Measurements from ENCODE around the gene THOC1.

THOC1 gene

DNA sequence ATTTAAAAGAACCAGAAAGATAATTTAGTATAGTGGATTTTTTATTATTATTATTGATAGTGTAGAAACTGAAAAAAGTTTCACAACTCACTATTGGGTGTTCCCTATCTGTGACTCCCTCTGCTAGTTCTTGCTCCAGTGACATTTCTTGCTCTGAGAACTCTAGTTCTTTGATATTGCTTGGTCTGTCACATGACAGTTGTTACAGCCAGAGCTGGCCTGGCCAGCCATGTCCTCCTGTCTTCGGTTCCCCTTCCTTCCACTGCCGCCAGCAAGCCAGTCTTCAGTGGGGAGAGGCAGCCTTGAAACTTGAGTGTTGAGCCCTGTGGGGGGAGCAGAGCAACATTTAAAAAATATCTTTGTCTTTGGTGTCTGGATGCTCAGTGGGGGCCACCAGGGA, 7.6 kb upstream of the THOC1 start:
- Histone ChIP-seq H3K4me3 (ENCODE audit: low read length in 2 of 2) (no peak overlapping the region), H3K36me3 (ENCODE audit: control insufficient read depth in 2 of 2, insufficient read depth in 2 of 2, low read length in 2 of 2) (no peaks in the 10 kb centered on the region), H3K9me3 (ENCODE audit: control insufficient read depth in 2 of 2, low read length in 2 of 2) (peaks cover 0 to 5% of the 10 kb centered on the region in 2 donors), H3K27me3 (ENCODE audit: control insufficient read depth in 1 of 2, insufficient read depth in 2 of 2, low read length in 2 of 2) (peaks cover 0 to 2% of the 10 kb centered on the region in 2 donors), H3K27ac (ENCODE audit: low read length) (no peak overlapping the region), H3K4me1 (ENCODE audit: control insufficient read depth, insufficient read depth, low read length) (no peaks in the 10 kb centered on the region), H3K9ac (ENCODE audit: low read length in 2 of 2) (no peak overlapping the region)

DNA sequence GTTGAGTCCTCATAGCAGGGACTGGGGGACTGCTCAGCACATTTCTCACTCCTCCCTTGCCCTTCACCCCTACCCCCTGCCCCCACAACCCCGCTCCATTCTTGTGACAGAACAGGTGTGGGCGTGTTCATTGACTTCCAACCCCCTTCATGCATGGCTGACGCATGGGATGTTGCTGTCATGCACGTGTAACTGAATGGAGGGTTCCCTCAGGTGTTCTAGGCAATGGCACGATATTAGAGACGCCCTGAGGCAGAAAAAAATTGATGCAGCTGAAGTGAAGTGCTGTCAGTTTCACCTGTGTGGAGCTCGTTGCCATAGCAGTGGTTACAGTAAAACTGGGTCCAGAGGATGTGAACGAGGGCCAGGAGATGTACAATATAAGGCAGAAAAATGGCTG, 6.5 kb upstream of the THOC1 start:
- H3K9ac ChIP-seq (ENCODE audit: low read length in 2 of 2) = no peak overlapping the region
- H3K4me3 ChIP-seq (ENCODE audit: low read length in 2 of 2) = no peak overlapping the region
- peaks cover 0 to 2% of the 10 kb centered on the region in 2 donors for H3K27me3 ChIP-seq (ENCODE audit: control insufficient read depth in 1 of 2, insufficient read depth in 2 of 2, low read length in 2 of 2)
- H3K4me1 ChIP-seq (ENCODE audit: control insufficient read depth, insufficient read depth, low read length) = no peaks in the 10 kb centered on the region
- H3K36me3 ChIP-seq (ENCODE audit: control insufficient read depth in 2 of 2, insufficient read depth in 2 of 2, low read length in 2 of 2) = no peaks in the 10 kb centered on the region
- H3K9me3 ChIP-seq (ENCODE audit: control insufficient read depth in 2 of 2, low read length in 2 of 2) = peaks cover 0 to 5% of the 10 kb centered on the region in 2 donors
- H3K27ac ChIP-seq (ENCODE audit: low read length) = no peak overlapping the region

DNA sequence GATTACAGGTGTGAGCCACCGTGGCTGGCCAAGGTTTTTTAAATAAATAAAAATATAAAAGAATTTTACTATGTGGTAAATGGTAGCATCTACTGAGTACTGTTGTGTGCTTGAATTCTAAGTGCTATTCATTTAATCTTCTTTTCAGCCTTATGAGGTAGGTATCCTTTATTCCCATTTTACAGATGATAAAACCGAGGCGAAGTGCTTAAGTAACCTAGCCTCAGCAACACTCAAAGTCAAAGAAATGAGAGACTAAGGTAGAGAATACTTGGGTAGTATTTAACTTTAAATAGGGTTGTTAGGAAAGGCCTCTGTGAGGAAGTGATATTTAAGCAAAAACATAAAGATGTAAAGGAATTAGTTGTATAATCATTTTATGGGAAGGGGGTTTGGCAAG, 5.7 kb upstream of the THOC1 start:
- no peak overlapping the region for H3K4me3 ChIP-seq (ENCODE audit: low read length in 2 of 2)
- peaks cover 0 to under 1% of the 10 kb centered on the region in 2 donors for H3K9me3 ChIP-seq (ENCODE audit: control insufficient read depth in 2 of 2, low read length in 2 of 2)
- H3K9ac ChIP-seq (ENCODE audit: low read length in 2 of 2) = no peak overlapping the region
- peaks cover 6% of the 10 kb centered on the region for H3K4me1 ChIP-seq (ENCODE audit: control insufficient read depth, insufficient read depth, low read length)
- no peak overlapping the region for H3K27ac ChIP-seq (ENCODE audit: low read length)
- H3K27me3 ChIP-seq (ENCODE audit: control insufficient read depth in 1 of 2, insufficient read depth in 2 of 2, low read length in 2 of 2) = no peaks in the 10 kb centered on the region
- no peaks in the 10 kb centered on the region for H3K36me3 ChIP-seq (ENCODE audit: control insufficient read depth in 2 of 2, insufficient read depth in 2 of 2, low read length in 2 of 2)

DNA sequence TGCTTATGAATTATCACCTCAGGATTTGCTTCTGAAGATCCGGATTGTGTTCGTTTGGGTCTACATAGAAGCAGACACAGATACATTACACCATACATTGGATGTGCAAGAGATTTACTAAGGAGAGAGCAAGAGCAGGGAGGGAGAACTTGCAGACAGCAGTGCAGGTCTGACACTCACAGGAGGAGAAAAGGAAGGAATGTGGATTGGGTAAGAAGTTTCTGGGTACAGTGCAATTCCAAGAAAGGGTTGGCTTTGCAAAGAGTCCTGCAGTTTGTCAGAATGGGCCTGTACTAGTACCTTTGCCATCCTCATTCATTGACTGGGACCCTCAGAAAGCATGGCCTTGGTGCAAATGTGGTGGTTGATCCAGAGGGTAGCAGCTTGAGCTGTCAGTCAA, 4.8 kb upstream of the THOC1 start:
- Histone ChIP-seq H3K4me1 (ENCODE audit: control insufficient read depth, insufficient read depth, low read length) (peaks cover 7% of the 10 kb centered on the region), H3K27me3 (ENCODE audit: control insufficient read depth in 1 of 2, insufficient read depth in 2 of 2, low read length in 2 of 2) (no peaks in the 10 kb centered on the region), H3K9ac (ENCODE audit: low read length in 2 of 2) (no peak overlapping the region), H3K27ac (ENCODE audit: low read length) (no peak overlapping the region), H3K36me3 (ENCODE audit: control insufficient read depth in 2 of 2, insufficient read depth in 2 of 2, low read length in 2 of 2) (no peaks in the 10 kb centered on the region), H3K9me3 (ENCODE audit: control insufficient read depth in 2 of 2, low read length in 2 of 2) (no peaks in the 10 kb centered on the region), H3K4me3 (ENCODE audit: low read length in 2 of 2) (no peak overlapping the region)

DNA sequence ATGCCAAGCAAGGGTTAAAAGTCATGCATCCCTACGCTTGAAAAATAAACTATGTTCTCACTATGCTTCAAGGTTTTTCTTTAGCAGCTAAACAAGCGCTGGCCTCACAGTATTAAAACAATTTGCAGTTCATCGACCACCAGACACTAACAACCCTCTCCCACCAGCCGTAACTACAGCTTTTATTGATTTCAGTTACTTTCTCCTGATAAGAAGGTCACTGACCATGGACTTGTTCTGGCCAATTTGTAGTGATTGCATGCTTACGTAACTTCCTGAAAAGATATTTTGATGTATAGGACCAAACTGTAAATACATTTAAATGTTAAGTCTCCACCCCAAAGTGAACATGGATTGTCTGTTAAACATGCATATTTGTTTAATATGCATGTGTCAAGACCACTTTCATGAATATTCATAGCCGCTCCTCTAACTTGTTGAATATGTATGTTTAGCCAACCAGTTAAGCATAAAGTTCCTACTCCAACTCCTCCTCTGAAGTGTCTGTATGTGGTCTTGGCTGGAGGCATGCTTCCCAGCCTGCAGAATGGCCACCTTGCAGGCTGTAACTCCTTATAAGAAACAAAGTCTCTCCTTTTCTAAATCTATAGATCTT, 1.7 kb upstream of the THOC1 start:
- Histone ChIP-seq H3K36me3 (ENCODE audit: control insufficient read depth in 2 of 2, insufficient read depth in 2 of 2, low read length in 2 of 2) (peaks cover 0 to 3% of the 10 kb centered on the region in 2 donors), H3K27me3 (ENCODE audit: control insufficient read depth in 1 of 2, insufficient read depth in 2 of 2, low read length in 2 of 2) (no peaks in the 10 kb centered on the region), H3K9me3 (ENCODE audit: control insufficient read depth in 2 of 2, low read length in 2 of 2) (no peaks in the 10 kb centered on the region), H3K27ac (ENCODE audit: low read length) (no peak overlapping the region), H3K9ac (ENCODE audit: low read length in 2 of 2) (no peak overlapping the region), H3K4me1 (ENCODE audit: control insufficient read depth, insufficient read depth, low read length) (peaks cover 7% of the 10 kb centered on the region), H3K4me3 (ENCODE audit: low read length in 2 of 2) (no peak overlapping the region)

DNA sequence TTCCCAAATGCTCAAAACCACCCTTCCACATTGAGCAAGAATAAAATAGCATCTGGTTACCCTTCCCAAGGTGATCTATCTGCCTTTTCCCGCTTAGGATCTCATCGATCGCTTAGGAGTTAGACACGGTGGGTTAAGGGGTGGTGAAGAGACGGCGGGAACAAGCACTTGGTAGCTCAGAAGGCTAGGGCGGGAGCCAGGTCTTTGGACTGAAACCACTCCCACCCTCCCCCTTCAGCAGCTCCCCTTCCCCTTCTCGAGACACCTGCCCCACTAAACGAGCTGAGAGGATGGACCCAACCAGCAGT, 513 bp downstream of the THOC1 start:
- Histone ChIP-seq H3K27me3 (ENCODE audit: control insufficient read depth in 1 of 2, insufficient read depth in 2 of 2, low read length in 2 of 2) (no peaks in the 10 kb centered on the region), H3K9me3 (ENCODE audit: control insufficient read depth in 2 of 2, low read length in 2 of 2) (no peaks in the 10 kb centered on the region), H3K36me3 (ENCODE audit: control insufficient read depth in 2 of 2, insufficient read depth in 2 of 2, low read length in 2 of 2) (peaks cover 3 to 13% of the 10 kb centered on the region in 2 donors), H3K4me1 (ENCODE audit: control insufficient read depth, insufficient read depth, low read length) (peaks cover 7% of the 10 kb centered on the region), H3K9ac (ENCODE audit: low read length in 2 of 2) (peak overlapping the region; percentile 96 to 98), H3K27ac (ENCODE audit: low read length) (peak overlapping the region; percentile 85), H3K4me3 (ENCODE audit: low read length in 2 of 2) (peak overlapping the region; percentile 90 to 95)

DNA sequence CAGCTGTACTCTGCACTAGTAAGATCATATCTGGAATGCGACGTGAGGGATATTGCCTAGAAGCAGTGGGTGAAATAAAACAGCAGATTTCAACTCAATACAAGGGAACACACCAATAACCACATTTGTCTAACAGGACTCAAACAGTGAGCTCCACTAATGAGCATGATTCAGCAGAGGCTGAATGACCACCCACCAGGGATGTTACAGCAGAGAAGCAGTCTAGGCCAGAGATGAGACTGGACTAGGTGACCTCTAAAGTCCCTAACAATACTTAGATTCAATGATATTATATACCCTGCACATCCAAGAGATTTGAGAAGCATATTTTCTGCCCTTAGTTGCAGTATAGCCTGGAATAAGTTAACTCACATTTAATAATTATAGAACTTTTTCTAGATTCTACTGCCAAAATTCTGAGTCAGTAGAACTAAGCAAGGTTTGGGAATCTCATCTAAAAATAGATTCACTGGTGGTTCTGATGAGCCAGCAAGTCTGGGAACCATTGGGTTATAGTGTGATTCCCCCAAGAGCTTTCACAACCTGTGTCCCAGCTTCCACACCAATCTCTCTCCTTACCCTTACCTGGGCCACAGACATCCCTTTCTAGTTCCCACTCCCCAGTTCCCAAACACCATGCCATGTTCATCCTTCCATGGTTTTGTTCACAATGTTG, 6.3 kb downstream of the THOC1 start:
- Histone ChIP-seq H3K9ac (ENCODE audit: low read length in 2 of 2) (no peak overlapping the region), H3K4me3 (ENCODE audit: low read length in 2 of 2) (no peak overlapping the region), H3K27ac (ENCODE audit: low read length) (no peak overlapping the region), H3K36me3 (ENCODE audit: control insufficient read depth in 2 of 2, insufficient read depth in 2 of 2, low read length in 2 of 2) (peaks cover 18 to 36% of the 10 kb centered on the region in 2 donors), H3K27me3 (ENCODE audit: control insufficient read depth in 1 of 2, insufficient read depth in 2 of 2, low read length in 2 of 2) (no peaks in the 10 kb centered on the region), H3K9me3 (ENCODE audit: control insufficient read depth in 2 of 2, low read length in 2 of 2) (no peaks in the 10 kb centered on the region), H3K4me1 (ENCODE audit: control insufficient read depth, insufficient read depth, low read length) (no peaks in the 10 kb centered on the region)

DNA sequence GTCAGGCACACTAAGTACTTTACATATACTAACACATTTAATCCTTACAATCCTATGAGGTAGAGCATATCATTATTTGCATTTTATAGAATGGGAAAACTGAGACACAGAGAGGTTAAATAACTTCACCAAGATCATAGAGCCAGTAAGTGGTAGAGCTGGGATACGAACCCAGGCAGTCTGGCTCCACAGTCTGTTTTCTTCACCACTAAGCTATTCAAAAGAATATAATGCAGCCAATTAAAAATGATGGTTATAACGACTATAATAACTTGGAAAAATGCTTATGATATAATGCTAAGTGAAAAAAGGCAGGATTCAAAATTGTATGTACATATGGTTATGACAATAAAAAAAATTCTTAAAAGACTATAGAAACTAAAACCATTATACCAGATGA, 7.3 kb downstream of the THOC1 start:
- no peak overlapping the region for H3K4me3 ChIP-seq (ENCODE audit: low read length in 2 of 2)
- H3K9me3 ChIP-seq (ENCODE audit: control insufficient read depth in 2 of 2, low read length in 2 of 2) = no peaks in the 10 kb centered on the region
- no peaks in the 10 kb centered on the region for H3K27me3 ChIP-seq (ENCODE audit: control insufficient read depth in 1 of 2, insufficient read depth in 2 of 2, low read length in 2 of 2)
- no peaks in the 10 kb centered on the region for H3K4me1 ChIP-seq (ENCODE audit: control insufficient read depth, insufficient read depth, low read length)
- H3K9ac ChIP-seq (ENCODE audit: low read length in 2 of 2) = no peak overlapping the region
- peaks cover 27 to 45% of the 10 kb centered on the region in 2 donors for H3K36me3 ChIP-seq (ENCODE audit: control insufficient read depth in 2 of 2, insufficient read depth in 2 of 2, low read length in 2 of 2)
- H3K27ac ChIP-seq (ENCODE audit: low read length) = no peak overlapping the region

DNA sequence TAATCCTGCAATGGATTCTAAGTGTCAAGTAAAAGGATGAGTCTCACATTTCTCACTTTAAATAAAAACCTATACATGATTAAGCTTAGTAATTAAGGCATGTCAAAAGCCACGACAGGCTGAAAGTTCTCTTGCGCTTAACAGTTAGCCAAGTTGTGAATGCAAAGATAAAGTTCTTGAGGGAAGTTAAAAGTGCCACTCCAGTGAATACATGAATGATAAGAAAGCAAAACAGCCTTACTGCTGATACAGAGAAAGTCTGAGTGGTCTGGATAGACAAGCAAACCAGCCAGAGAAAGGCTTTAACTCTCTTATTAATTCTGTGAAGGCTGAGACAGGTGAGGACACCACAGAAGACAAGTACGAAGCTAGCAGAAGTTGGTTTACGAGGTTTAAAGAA, 12.7 kb downstream of the THOC1 start:
- peaks cover 42 to 52% of the 10 kb centered on the region in 2 donors for H3K36me3 ChIP-seq (ENCODE audit: control insufficient read depth in 2 of 2, insufficient read depth in 2 of 2, low read length in 2 of 2)

DNA sequence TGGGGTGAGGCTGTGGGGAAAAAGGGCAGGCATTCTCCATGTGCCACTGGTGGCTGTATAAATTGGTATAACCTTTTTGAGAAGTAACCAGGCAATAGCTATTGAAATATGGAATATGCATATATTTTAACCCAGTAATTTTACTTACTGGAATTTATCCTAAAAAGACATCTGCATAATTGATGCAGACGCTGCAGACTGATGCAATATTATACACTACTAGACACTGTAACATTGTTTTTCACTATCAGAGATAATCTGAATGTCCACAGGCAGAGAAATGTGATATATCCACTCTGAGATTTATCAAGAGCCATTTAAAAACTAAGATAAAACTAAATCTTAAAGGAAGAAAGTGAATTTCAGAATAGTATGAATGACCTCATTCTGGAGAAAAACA, 14.7 kb downstream of the THOC1 start:
- Histone ChIP-seq H3K9ac (ENCODE audit: low read length in 2 of 2) (no peak overlapping the region), H3K4me3 (ENCODE audit: low read length in 2 of 2) (no peak overlapping the region), H3K36me3 (ENCODE audit: control insufficient read depth in 2 of 2, insufficient read depth in 2 of 2, low read length in 2 of 2) (peaks cover 39 to 52% of the 10 kb centered on the region in 2 donors), H3K4me1 (ENCODE audit: control insufficient read depth, insufficient read depth, low read length) (no peaks in the 10 kb centered on the region), H3K27me3 (ENCODE audit: control insufficient read depth in 1 of 2, insufficient read depth in 2 of 2, low read length in 2 of 2) (no peaks in the 10 kb centered on the region), H3K9me3 (ENCODE audit: control insufficient read depth in 2 of 2, low read length in 2 of 2) (no peaks in the 10 kb centered on the region), H3K27ac (ENCODE audit: low read length) (no peak overlapping the region)

More for the DNA sequence above, 12.7 kb downstream of the THOC1 start:
- no peak overlapping the region for H3K27ac ChIP-seq (ENCODE audit: low read length)
- no peaks in the 10 kb centered on the region for H3K9me3 ChIP-seq (ENCODE audit: control insufficient read depth in 2 of 2, low read length in 2 of 2)
- no peaks in the 10 kb centered on the region for H3K27me3 ChIP-seq (ENCODE audit: control insufficient read depth in 1 of 2, insufficient read depth in 2 of 2, low read length in 2 of 2)
- no peak overlapping the region for H3K4me3 ChIP-seq (ENCODE audit: low read length in 2 of 2)
- H3K9ac ChIP-seq (ENCODE audit: low read length in 2 of 2) = no peak overlapping the region
- no peaks in the 10 kb centered on the region for H3K4me1 ChIP-seq (ENCODE audit: control insufficient read depth, insufficient read depth, low read length)

DNA sequence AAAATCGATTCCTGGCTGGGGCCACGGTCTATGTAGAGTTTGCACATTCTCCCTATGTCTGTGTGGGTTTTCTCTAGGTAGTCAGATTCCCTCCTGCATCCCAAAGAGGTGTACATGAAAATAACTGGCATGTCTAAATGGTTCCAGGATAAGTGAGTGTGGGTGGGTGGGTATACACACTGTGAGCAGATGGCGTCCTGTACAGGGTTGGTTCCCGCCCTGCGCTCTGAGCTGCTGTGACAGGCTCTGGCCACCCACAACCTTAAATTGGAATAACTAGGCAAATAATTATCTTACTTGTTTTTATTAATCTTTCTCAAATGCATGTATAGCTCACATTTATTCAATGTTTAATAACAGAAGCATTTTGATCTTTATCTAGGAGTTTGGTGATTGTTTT, 16.3 kb downstream of the THOC1 start:
- peaks cover 41 to 48% of the 10 kb centered on the region in 2 donors for H3K36me3 ChIP-seq (ENCODE audit: control insufficient read depth in 2 of 2, insufficient read depth in 2 of 2, low read length in 2 of 2)
- no peaks in the 10 kb centered on the region for H3K4me1 ChIP-seq (ENCODE audit: control insufficient read depth, insufficient read depth, low read length)
- no peaks in the 10 kb centered on the region for H3K27me3 ChIP-seq (ENCODE audit: control insufficient read depth in 1 of 2, insufficient read depth in 2 of 2, low read length in 2 of 2)

More for the DNA sequence above, 16.3 kb downstream of the THOC1 start:
- H3K27ac ChIP-seq (ENCODE audit: low read length) = no peak overlapping the region
- H3K9me3 ChIP-seq (ENCODE audit: control insufficient read depth in 2 of 2, low read length in 2 of 2) = no peaks in the 10 kb centered on the region
- no peak overlapping the region for H3K9ac ChIP-seq (ENCODE audit: low read length in 2 of 2)
- H3K4me3 ChIP-seq (ENCODE audit: low read length in 2 of 2) = no peak overlapping the region

Measured in stomach smooth muscle (tissue), 2 donors.